ENCODE data around the gene TEX36.

DNA sequence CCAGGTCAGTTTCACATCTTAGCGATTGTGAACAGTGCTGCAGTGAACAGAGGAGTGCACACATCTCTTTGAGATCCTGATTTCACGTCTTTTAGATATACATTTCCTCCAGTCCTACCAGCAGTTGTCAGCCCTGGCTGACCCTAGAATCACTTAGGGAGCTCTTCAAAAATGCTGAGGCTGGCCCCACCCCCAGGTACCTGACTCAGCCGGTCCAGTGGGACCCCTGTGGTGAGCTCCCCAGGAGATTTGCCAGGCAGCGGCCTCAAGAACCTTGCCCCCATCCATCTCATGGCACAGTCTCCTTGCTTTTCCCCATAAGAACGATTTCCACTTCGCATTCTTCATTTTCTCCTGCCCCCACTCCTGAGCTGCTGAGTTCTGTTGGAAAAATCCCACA lies 45.5 kb downstream of the TEX36 start:
- TF ChIP-seq, protein P1, sequence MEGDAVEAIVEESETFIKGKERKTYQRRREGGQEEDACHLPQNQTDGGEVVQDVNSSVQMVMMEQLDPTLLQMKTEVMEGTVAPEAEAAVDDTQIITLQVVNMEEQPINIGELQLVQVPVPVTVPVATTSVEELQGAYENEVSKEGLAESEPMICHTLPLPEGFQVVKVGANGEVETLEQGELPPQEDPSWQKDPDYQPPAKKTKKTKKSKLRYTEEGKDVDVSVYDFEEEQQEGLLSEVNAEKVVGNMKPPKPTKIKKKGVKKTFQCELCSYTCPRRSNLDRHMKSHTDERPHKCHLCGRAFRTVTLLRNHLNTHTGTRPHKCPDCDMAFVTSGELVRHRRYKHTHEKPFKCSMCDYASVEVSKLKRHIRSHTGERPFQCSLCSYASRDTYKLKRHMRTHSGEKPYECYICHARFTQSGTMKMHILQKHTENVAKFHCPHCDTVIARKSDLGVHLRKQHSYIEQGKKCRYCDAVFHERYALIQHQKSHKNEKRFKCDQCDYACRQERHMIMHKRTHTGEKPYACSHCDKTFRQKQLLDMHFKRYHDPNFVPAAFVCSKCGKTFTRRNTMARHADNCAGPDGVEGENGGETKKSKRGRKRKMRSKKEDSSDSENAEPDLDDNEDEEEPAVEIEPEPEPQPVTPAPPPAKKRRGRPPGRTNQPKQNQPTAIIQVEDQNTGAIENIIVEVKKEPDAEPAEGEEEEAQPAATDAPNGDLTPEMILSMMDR (IDR thresholded peaks at IDR 0.05; ENCODE audit: low read length): no peak
- TF ChIP-seq EZH2 (IDR thresholded peaks at IDR 0.05; ENCODE audit: borderline replicate concordance, low read length): no peak
